ENCODE results near the gene RAB10. TPM values are rescaled to one million over a fixed set of nuclear protein-coding genes. Genes with fewer than 3 reads are reported as not detected.

The RAB10 gene
- total and polyA plus RNA-seq, 2 of the 13 experiments (the other 11 are each of a cell fraction or from before 2014, with no cell fraction given) = 48.2 to 120 TPM

GRCh38 chr2:26034637-26034992, 731 bp downstream of the RAB10 start (continued):
- TF ChIP-seq ZNF816 (CRISPR knock-in tag; IDR thresholded peaks at IDR 0.05; ENCODE audit: borderline replicate concordance) = 0 out of 2 replicates have a peak, but pooled peaks have one; percentile 61
- TF ChIP-seq ZNF34 (CRISPR knock-in tag; IDR thresholded peaks at IDR 0.05; ENCODE audit: borderline replicate concordance) = 0 out of 2 replicates have a peak, but pooled peaks have one; percentile 12
- TF ChIP-seq ZNF878 (CRISPR knock-in tag; IDR thresholded peaks at IDR 0.05) = 0 out of 2 replicates have a peak, but pooled peaks have one; percentile 28
- TF ChIP-seq ZNF30 (CRISPR knock-in tag; IDR thresholded peaks at IDR 0.05) = peak; percentile 3; the same call in 1 of the 2 replicates
- no peak for TF ChIP-seq ATAD3A (CRISPR knock-in tag; IDR thresholded peaks at IDR 0.05)
- TF ChIP-seq ZNF850 (CRISPR knock-in tag; conservative IDR thresholded peaks at IDR 0.05) = 0 out of 2 replicates have a peak, but pooled peaks have one; percentile 46
- peak; percentile 76 for TF ChIP-seq ASH2L (IDR thresholded peaks at IDR 0.05; ENCODE audit: insufficient read length, low read depth, low read length)
- no peak for TF ChIP-seq NFE2 (CRISPR knock-in tag; IDR thresholded peaks at IDR 0.05)
- 0 out of 2 replicates have a peak, but pooled peaks have one; percentile 13 for TF ChIP-seq ZNF775 (CRISPR knock-in tag; IDR thresholded peaks at IDR 0.05; ENCODE audit: borderline replicate concordance)

- DNase-seq (ENCODE audit: low spot score) (no peak), ATAC-seq (no peak), FAIRE-seq (no peak)
- H3K36me3 ChIP-seq (replicated peaks in 1 of 2; ENCODE audit: control insufficient read depth in 1 of 2, insufficient read depth in 2 of 2, low read length in 2 of 2) = peaks cover 3 to 19% of the 10 kb centered on the region in 2 experiments; a peak in 4 of 5 replicates
- peak overlapping the region; percentile 90 for H3K4me2 ChIP-seq (ENCODE audit: low read depth, low read length)
- H2AFZ ChIP-seq (ENCODE audit: low read length) = no peak overlapping the region
- 2% methylated on average over 12 of the region's 12 CpGs for WGBS (ENCODE audit: low lambda C conversion rate)
- peak overlapping the region; percentile 82 to 94 (median 91) for H3K4me3 ChIP-seq (replicated peaks in 1 of 3; ENCODE audit: insufficient read depth in 1 of 3, low read depth in 2 of 3, low read length in 3 of 3)
- H3K79me2 ChIP-seq (ENCODE audit: insufficient read depth, low read length) = peaks cover 65% of the 10 kb centered on the region
- BruUV-seq (replicated peaks) = no TSS peak
- H4K20me1 ChIP-seq (ENCODE audit: insufficient read depth, low read length) = peaks cover 49% of the 10 kb centered on the region
- H3K9ac ChIP-seq (ENCODE audit: insufficient read depth, low read depth, low read length) = peak overlapping the region; percentile 94
- H3K4me1 ChIP-seq (ENCODE audit: insufficient read depth, low read length) = peaks cover 47% of the 10 kb centered on the region
- ChIA-PET POLR2A (interaction anchor here (0.7 to 2.3 kb wide), 7 partner anchors 14 to 157 kb away, joined by 3 to 19 read pairs (median 4); partner anchors contain the start of gene ASXL2), CTCF (ENCODE audit: low intra/inter-chr PET ratio, low total read pairs) (interaction anchor here (1.1 kb wide), 1 partner anchor 43 kb away, joined by 4 read pairs; no protein-coding TSS in a partner anchor)
- peak overlapping the region; percentile 85 for H3K27ac ChIP-seq (ENCODE audit: extremely low read length, insufficient read depth, low read length)
- intact Hi-C loops (cut with micrococcal nuclease; ENCODE audit: unreplicated experiment) = no loop called here
- in situ Hi-C loops (cut with HindIII; ENCODE audit: extremely low pct_ligation_motif_present, low pct_unique_long_range_greater_than_20kb) = no loop called here
- H3K9me3 ChIP-seq (ENCODE audit: low read length) = no peaks in the 10 kb centered on the region
- peaks cover 0 to 5% of the 10 kb centered on the region in 2 experiments; a peak in 1 of 5 replicates for H3K27me3 ChIP-seq (ENCODE audit: control insufficient read depth in 1 of 2, insufficient read depth in 2 of 2, low read length in 2 of 2)
- TF ChIP-seq RARG (CRISPR knock-in tag; IDR thresholded peaks at IDR 0.05; ENCODE audit: low read depth) (0 out of 2 replicates have a peak, but pooled peaks have one; percentile 3), RCOR2 (CRISPR knock-in tag; IDR thresholded peaks at IDR 0.05) (no peak), GTF2F1 (IDR thresholded peaks at IDR 0.05; ENCODE audit: low read length) (no peak), NR1H2 (CRISPR knock-in tag; IDR thresholded peaks at IDR 0.05; ENCODE audit: borderline replicate concordance, low read depth) (no peak), HOXD1 (CRISPR knock-in tag; IDR thresholded peaks at IDR 0.05) (no peak), ZNF775 (CRISPR knock-in tag; IDR thresholded peaks at IDR 0.05; ENCODE audit: borderline replicate concordance) (0 out of 2 replicates have a peak, but pooled peaks have one; percentile 4), TGIF2 (CRISPR knock-in tag; IDR thresholded peaks at IDR 0.05) (peak; percentile 34; the same call in 1 of the 2 replicates), HOXA5 (CRISPR knock-in tag; IDR thresholded peaks at IDR 0.05) (no peak), ARID3A (IDR thresholded peaks at IDR 0.05; ENCODE audit: low read depth, low read length) (no peak)
- TF ChIP-seq, protein P1, sequence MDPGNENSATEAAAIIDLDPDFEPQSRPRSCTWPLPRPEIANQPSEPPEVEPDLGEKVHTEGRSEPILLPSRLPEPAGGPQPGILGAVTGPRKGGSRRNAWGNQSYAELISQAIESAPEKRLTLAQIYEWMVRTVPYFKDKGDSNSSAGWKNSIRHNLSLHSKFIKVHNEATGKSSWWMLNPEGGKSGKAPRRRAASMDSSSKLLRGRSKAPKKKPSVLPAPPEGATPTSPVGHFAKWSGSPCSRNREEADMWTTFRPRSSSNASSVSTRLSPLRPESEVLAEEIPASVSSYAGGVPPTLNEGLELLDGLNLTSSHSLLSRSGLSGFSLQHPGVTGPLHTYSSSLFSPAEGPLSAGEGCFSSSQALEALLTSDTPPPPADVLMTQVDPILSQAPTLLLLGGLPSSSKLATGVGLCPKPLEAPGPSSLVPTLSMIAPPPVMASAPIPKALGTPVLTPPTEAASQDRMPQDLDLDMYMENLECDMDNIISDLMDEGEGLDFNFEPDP (CRISPR knock-in tag; conservative IDR thresholded peaks at IDR 0.05) = no peak
- TF ChIP-seq, protein P2, sequence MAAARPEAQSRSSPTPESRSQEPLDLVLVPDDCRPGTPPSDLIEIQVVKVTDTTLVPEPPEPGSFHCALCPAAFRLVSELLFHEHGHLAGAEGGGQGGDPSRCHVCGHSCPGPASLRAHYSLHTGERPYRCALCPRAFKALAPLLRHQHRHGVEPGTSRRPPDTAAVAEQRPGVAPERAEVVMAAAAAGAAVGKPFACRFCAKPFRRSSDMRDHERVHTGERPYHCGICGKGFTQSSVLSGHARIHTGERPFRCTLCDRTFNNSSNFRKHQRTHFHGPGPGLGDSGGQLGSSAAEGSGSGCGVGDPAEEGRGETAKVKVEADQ (CRISPR knock-in tag; IDR thresholded peaks at IDR 0.05; ENCODE audit: borderline replicate concordance) = no peak
These were observed 1.3 kb downstream of the RAB10 start for GRCh38 chr2:26035090-26035743.

Measured in HepG2 (cell line).